Tibial nerve (tissue), 4 donors: ENCODE results near the gene PPP1R3F. TPM values are rescaled to one million over a fixed set of nuclear protein-coding genes. Genes with fewer than 3 reads are reported as not detected.

Experiments
- DNase-seq, 2 donors: peaks; one replicate each; pipeline ENCODE4 v3.0.0-alpha.2; 2019; ENCODE audit warnings: low spot score in 2 of 2
- H3K27ac ChIP-seq, 4 donors: fragments of 200-600 bp; sonication (generic) in 3 of 4; one replicate each; pipeline ENCODE4 v1.5.1; 2017 to 2019; ENCODE audit warnings: mild to moderate bottlenecking in 1 of 4
- H3K27me3 ChIP-seq, 2 donors: fragments of 200-600 bp; sonication (generic) in 1 of 2; one replicate each; pipeline versions ENCODE4 v1.5.1 to v1.6.0; 2017 to 2019
- H3K36me3 ChIP-seq, 3 donors: fragments of 200-600 bp; sonication (generic); one replicate each; pipeline ENCODE4 v1.5.1; 2018 to 2019
- H3K4me1 ChIP-seq, 4 donors: fragments of 200-600 bp; sonication (generic) in 3 of 4; one replicate each; pipeline ENCODE4 v1.5.1; 2017 to 2019
- H3K4me3 ChIP-seq, 4 donors: fragments of 200-600 bp; sonication (generic) in 3 of 4; one replicate each; pipeline ENCODE4 v1.5.1; 2017 to 2019; ENCODE audit warnings: mild to moderate bottlenecking in 1 of 4, moderate library complexity in 1 of 4
- H3K9me3 ChIP-seq, 4 donors: fragments of 200-600 bp; sonication (generic) in 3 of 4; one replicate each; pipeline ENCODE4 v1.5.1; 2017 to 2019
- EP300 ChIP-seq, 2 donors: sonication (generic); formaldehyde crosslinking; IDR thresholded peaks; one replicate each; pipeline ENCODE4 v1.6.1; 2017; ENCODE audit warnings: antibody characterized with exemption in 2 of 2, mild to moderate bottlenecking in 1 of 2
- POLR2A ChIP-seq, 2 donors: fragments of 450-650 bp; IDR thresholded peaks; one replicate each; pipeline ENCODE4 v1.6.1; 2017; ENCODE audit warnings: antibody characterized with exemption in 2 of 2, mild to moderate bottlenecking in 2 of 2, moderate library complexity in 2 of 2
- WGBS, 2 donors: methylation state at CpG; one replicate each; pipeline ENCODE4 v1.1.5; 2018; 5-methylcytosine and 5-hydroxymethylcytosine counted together
- total RNA-seq, 4 donors: library from RNA; depleted of rRNA; stranded (reverse); fragments of >200 nt; gene quantifications; one replicate each; pipeline ENCODE4 v1.1.0, GENCODE V29; 2016
- TF ChIP-seq, protein P1 (sequence below), 5 experiments: fragments of 200-600 bp in 3 of 5; fragments of 450-650 bp in 2 of 5; sonication (generic) in 3 of 5; IDR thresholded peaks; one replicate each; pipeline ENCODE4 v1.5.1; 2016 to 2019; ENCODE audit warnings: antibody characterized with exemption in 5 of 5, mild to moderate bottlenecking in 3 of 5, moderate library complexity in 2 of 5

PPP1R3F gene
- total RNA-seq, 4 donors from 2014 or later, result 20.9 to 36.9 (median 27.1) TPM

DNA sequence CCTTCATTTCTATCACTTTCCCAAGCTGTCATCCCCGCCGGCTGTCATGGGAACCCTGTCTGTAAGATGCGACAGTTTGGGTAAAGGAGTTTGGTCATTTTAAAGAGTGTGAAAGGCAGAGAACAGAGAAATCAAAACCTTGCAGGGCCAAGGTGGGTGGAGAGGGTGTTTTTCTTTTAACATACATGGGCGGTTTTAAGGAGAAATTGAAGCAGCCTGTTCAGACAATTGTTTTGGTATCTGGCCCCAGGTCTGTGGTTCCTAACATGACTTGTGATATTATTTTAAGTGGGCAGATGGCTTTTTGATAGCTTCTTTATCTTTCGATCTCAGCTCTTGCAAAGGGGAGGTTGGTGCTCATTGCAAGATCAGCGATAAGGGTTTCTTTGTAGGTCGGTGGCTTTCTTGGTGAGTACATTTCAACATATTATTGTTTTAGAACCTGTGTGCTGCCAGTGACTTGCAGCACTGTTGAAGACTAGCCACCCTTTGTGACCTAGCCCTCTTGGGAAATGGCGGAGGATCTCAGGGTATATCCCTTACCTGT, 3.7 kb downstream of the PPP1R3F start:
- Histone ChIP-seq H3K27ac (no peak overlapping the region), H3K9me3 (no peaks in the 10 kb centered on the region), H3K4me1 (peaks cover 0 to 45% (median 18%) of the 10 kb centered on the region in 4 donors), H3K27me3 (no peaks in the 10 kb centered on the region), H3K4me3 (no peak overlapping the region), H3K36me3 (no peaks in the 10 kb centered on the region)
- TF ChIP-seq EP300 (IDR thresholded peaks at IDR 0.05), result no peak
- WGBS, 2 donors, result 81 to 85% methylated on average over 8 of the region's 8 CpGs
- DNase-seq, result no peak

DNA sequence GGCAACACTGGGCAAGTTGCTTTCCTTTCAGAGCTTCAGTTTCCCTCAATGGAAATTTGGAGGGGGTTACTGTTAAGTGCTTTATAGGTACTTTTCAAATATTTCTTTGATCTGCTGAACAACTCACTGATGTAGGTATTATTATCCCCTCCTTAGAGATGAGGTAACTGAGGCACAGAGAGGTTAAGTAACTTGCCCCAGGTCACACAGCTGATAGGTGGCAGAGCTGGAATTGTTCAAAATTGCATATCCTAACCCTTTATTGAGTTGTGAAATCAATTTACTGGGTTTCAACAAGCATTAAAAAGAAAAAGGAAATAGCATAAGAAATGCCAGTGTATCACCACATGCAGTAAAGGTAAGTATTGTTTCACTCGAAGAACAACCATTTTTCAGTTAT, 6.6 kb downstream of the PPP1R3F start:
- 22 to 57% methylated on average over 1 of the region's 1 CpG for WGBS, 2 donors
- H3K9me3 ChIP-seq, result no peaks in the 10 kb centered on the region
- no peak overlapping the region for H3K27ac ChIP-seq
- peaks cover 0 to 36% (median 14%) of the 10 kb centered on the region in 4 donors for H3K4me1 ChIP-seq
- H3K4me3 ChIP-seq, result no peak overlapping the region
- H3K27me3 ChIP-seq, result no peaks in the 10 kb centered on the region
- DNase-seq, result no peak
- no peaks in the 10 kb centered on the region for H3K36me3 ChIP-seq
- TF ChIP-seq POLR2A (IDR thresholded peaks at IDR 0.05) (no peak), EP300 (IDR thresholded peaks at IDR 0.05) (no peak)
- TF ChIP-seq, protein P1, sequence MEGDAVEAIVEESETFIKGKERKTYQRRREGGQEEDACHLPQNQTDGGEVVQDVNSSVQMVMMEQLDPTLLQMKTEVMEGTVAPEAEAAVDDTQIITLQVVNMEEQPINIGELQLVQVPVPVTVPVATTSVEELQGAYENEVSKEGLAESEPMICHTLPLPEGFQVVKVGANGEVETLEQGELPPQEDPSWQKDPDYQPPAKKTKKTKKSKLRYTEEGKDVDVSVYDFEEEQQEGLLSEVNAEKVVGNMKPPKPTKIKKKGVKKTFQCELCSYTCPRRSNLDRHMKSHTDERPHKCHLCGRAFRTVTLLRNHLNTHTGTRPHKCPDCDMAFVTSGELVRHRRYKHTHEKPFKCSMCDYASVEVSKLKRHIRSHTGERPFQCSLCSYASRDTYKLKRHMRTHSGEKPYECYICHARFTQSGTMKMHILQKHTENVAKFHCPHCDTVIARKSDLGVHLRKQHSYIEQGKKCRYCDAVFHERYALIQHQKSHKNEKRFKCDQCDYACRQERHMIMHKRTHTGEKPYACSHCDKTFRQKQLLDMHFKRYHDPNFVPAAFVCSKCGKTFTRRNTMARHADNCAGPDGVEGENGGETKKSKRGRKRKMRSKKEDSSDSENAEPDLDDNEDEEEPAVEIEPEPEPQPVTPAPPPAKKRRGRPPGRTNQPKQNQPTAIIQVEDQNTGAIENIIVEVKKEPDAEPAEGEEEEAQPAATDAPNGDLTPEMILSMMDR (IDR thresholded peaks at IDR 0.05), result no peak

DNA sequence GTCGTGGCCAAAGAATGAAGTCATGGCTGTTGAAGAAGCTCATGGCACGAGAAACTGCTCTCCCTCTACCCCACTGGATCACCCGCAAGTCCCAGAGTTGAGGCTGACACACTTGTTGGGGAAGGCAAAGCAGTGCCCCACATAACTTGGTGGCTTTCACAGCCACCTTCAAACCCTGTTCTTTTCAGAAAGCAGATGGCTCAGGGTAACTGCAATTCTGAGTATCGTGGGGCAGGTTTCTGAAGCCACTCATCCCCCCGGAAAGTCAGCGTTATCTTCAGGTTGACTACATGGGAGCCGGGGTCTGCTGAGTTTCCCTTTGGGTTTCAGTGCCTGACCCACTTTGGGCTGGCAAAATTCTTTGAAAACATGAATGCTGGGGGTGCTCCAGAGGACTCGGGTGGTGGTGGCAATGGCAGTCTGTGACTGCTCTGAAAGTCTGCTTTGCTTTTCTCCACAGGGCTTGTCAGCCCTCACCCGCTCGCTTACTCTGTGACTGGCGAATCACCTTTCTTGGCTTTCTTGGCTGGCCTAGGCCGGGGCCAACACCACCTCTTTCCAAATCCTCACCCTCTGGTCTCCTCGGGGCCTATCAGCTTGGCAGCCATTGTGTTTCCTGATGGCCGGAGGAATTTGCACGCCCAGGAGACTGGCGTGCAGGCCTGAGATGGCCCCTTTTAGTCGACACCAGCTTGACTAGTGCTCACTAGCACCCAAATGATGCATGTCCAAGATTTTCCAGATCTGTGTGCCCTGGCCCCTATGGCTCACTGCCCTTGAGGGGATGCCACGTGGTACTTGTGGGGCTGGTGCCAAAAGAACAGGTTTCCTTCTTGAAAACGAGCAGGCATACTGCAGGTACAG, 7.3 kb downstream of the PPP1R3F start:
- Histone ChIP-seq H3K9me3 (no peaks in the 10 kb centered on the region), H3K36me3 (no peaks in the 10 kb centered on the region), H3K4me1 (peaks cover 0 to 29% (median 7%) of the 10 kb centered on the region in 4 donors), H3K4me3 (no peak overlapping the region), H3K27ac (peak overlapping the region in 1 of 4 donors; percentile 11), H3K27me3 (no peaks in the 10 kb centered on the region)
- TF ChIP-seq EP300 (IDR thresholded peaks at IDR 0.05), result no peak
- TF ChIP-seq, protein P1 (IDR thresholded peaks at IDR 0.05), result no peak
- WGBS, 2 donors, result 65 to 74% methylated on average over 15 to 19 of the region's 19 CpGs
- no peak for DNase-seq

- Histone ChIP-seq H3K9me3 (no peaks in the 10 kb centered on the region), H3K36me3 (no peaks in the 10 kb centered on the region), H3K27me3 (no peaks in the 10 kb centered on the region), H3K4me1 (peaks cover 0 to 23% (median 3%) of the 10 kb centered on the region in 4 donors), H3K4me3 (no peak overlapping the region), H3K27ac (peak overlapping the region in 1 of 4 donors; percentile 11)
- 64 to 67% methylated on average over 3 of the region's 3 CpGs for WGBS, 2 donors
- TF ChIP-seq POLR2A (IDR thresholded peaks at IDR 0.05) (no peak), EP300 (IDR thresholded peaks at IDR 0.05) (no peak)
- TF ChIP-seq, protein P1 (IDR thresholded peaks at IDR 0.05), result no peak
- DNase-seq, result no peak
Observed at GRCh38 chrX:49277535-49277830, 7.9 kb downstream of the PPP1R3F start.

- Histone ChIP-seq H3K4me3 (no peak overlapping the region), H3K4me1 (peaks cover 0 to 17% (median 0%) of the 10 kb centered on the region in 4 donors), H3K36me3 (no peaks in the 10 kb centered on the region), H3K9me3 (no peaks in the 10 kb centered on the region), H3K27me3 (no peaks in the 10 kb centered on the region), H3K27ac (no peak overlapping the region)
- TF ChIP-seq POLR2A (IDR thresholded peaks at IDR 0.05) (no peak), EP300 (IDR thresholded peaks at IDR 0.05) (no peak)
- TF ChIP-seq, protein P1 (IDR thresholded peaks at IDR 0.05), result no peak
- 75 to 77% methylated on average over 3 of the region's 3 CpGs for WGBS, 2 donors
- no peak for DNase-seq
Observed at GRCh38 chrX:49278081-49278480, 8.5 kb downstream of the PPP1R3F start.
